Stomach (tissue), 4 donors: ENCODE results near the gene DXO.
"Not testable (repeated sequence)": the region's sequence is repeated elsewhere in the genome, so short reads cannot be mapped to it uniquely, and the experiment has no call there.

Experiments
- CTCF ChIP-seq, 7 experiments: fragments of 450-650 bp in 4 of 7; fragments of 200-600 bp in 3 of 7; sonication (generic) in 3 of 7; IDR thresholded peaks; one replicate each; pipeline ENCODE4 v1.5.1; 2016 to 2019; ENCODE audit warnings: antibody characterized with exemption in 7 of 7, control low read depth in 2 of 7, mild to moderate bottlenecking in 1 of 7
- EP300 ChIP-seq: sonication (generic); formaldehyde crosslinking; IDR thresholded peaks from one replicate; pipeline ENCODE4 v1.6.1; 2017; ENCODE audit warnings: antibody characterized with exemption
- POLR2A ChIP-seq, 4 donors: fragments of 450-650 bp; IDR thresholded peaks; one replicate each; pipeline ENCODE4 v1.6.1; 2016; ENCODE audit warnings: antibody characterized with exemption in 4 of 4, control low read depth in 2 of 4, mild to moderate bottlenecking in 1 of 4, moderate library complexity in 1 of 4
- POLR2AphosphoS5 ChIP-seq, 3 donors: sonication (generic); formaldehyde crosslinking; IDR thresholded peaks; one replicate each; pipeline ENCODE4 v1.6.1; 2016; ENCODE audit warnings: antibody characterized with exemption in 3 of 3

DNA sequence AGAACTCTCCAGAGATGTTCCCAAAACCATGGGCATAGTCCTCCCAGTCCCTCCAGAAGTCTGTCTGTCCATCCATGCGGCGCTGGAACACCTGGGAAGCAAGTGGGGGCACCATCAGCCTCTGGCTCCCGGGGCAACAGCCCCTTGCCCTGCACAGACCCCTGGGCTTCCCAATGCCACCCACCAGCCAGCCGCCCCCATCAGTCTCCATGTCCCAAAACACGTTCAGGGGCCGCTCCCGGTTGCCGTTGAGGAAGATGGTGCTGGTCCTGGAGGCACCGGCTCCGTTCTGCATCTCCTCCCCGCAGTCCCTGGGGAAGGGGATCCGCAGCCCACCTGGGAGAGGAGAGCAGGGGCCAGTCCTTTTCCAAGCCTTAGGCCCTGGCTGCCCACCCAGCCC lies 37.6 kb upstream of the DXO start:
- TF ChIP-seq CTCF (IDR thresholded peaks at IDR 0.05); POLR2AphosphoS5 (IDR thresholded peaks at IDR 0.05); POLR2A (IDR thresholded peaks at IDR 0.05); EP300: not testable (repeated sequence)
